HepG2 (cell line): Measurements from ENCODE around the gene SPACDR. TPM values are rescaled to one million over a fixed set of nuclear protein-coding genes. Genes with fewer than 3 reads are reported as not detected.

Source experiments
- ATAC-seq: fragments of 200-7000 bp; cut with Tn5 transposase; 3 replicates; pipeline ENCODE4 v1.9.1; 2020; ENCODE audit warnings: mild to moderate bottlenecking, moderate library complexity
- BruUV-seq: library from RNA; stranded (reverse); fragments of 400-500 nt; replicated peaks from 2 replicates; lab custom pipeline; 2021; lab: Mats Ljungman, UMichigan
- CTCF ChIA-PET: fragments of 300-600 bp; formaldehyde crosslinking; extraction: SDS; loops from one replicate; lab custom pipeline; 2021; ENCODE audit warnings: low total read pairs, inconsistent platforms, low intra/inter-chr PET ratio; lab: Yijun Ruan, JAX
- POLR2A ChIA-PET: fragments of 350-600 bp; sonication (Branson Sonifier 250); formaldehyde crosslinking; loops from one replicate; lab custom pipeline; 2020; ENCODE audit warnings: antibody characterized with exemption, inconsistent platforms; lab: Yijun Ruan, JAX
- DNase-seq: peaks from one replicate; pipeline ENCODE4 v3.0.0-alpha.2; 2015; ENCODE audit warnings: low spot score
- FAIRE-seq: peaks from 3 replicates; lab custom pipeline; 2011; peaks lifted over from hg19 to GRCh38; lab: Jason Lieb, UNC
- H2AFZ ChIP-seq: one replicate; pipeline ENCODE4 v1.6.1; 2011; ENCODE audit warnings: low read length, inconsistent platforms
- H3K27ac ChIP-seq: fragments of 300-600 bp; 3 replicates; pipeline ENCODE4 v1.8.0; 2011; ENCODE audit warnings: mixed run types, mild to moderate bottlenecking, mixed read lengths, low read length, inconsistent platforms; ENCODE audit not compliant: insufficient read depth; ENCODE audit errors: extremely low read length
- H3K27me3 ChIP-seq, 2 experiments: fragments of 200-600 bp in 1 of 2; 2 replicates in 1 of 2; 3 replicates in 1 of 2; pipeline versions ENCODE4 v1.6.0 to v1.8.0; 2011; ENCODE audit warnings: low read length in 2 of 2, mild to moderate bottlenecking in 2 of 2, moderate library complexity in 2 of 2, inconsistent platforms in 1 of 2; ENCODE audit not compliant: insufficient read depth in 2 of 2, control insufficient read depth in 1 of 2
- H3K36me3 ChIP-seq, 2 experiments: fragments of 200-600 bp in 1 of 2; replicated peaks in 1 of 2; 2 replicates in 1 of 2; 3 replicates in 1 of 2; pipeline versions ENCODE4 v1.5.1 to v1.8.0; 2011; ENCODE audit warnings: low read length in 2 of 2, inconsistent platforms in 1 of 2; ENCODE audit not compliant: insufficient read depth in 2 of 2, control insufficient read depth in 1 of 2
- H3K4me1 ChIP-seq: 2 replicates; pipeline ENCODE4 v1.5.1; 2012; ENCODE audit warnings: low read length, inconsistent platforms; ENCODE audit not compliant: insufficient read depth
- H3K4me2 ChIP-seq: 2 replicates; pipeline ENCODE4 v1.6.0; 2011; ENCODE audit warnings: low read depth, low read length, inconsistent platforms
- H3K4me3 ChIP-seq, 3 experiments: fragments of 200-600 bp in 1 of 3; sonication (generic), shearing (Covaris generic) in 1 of 3; replicated peaks in 1 of 3; 2 replicates each; pipeline ENCODE4 v1.5.1; 2011 to 2016; ENCODE audit warnings: low read length in 3 of 3, inconsistent platforms in 2 of 3, low read depth in 2 of 3, mild to moderate bottlenecking in 2 of 3, control low read depth in 1 of 3, mixed read lengths in 1 of 3; ENCODE audit not compliant: insufficient read depth in 1 of 3
- H3K79me2 ChIP-seq: one replicate; pipeline ENCODE4 v1.6.1; 2011; ENCODE audit warnings: low read length, inconsistent platforms; ENCODE audit not compliant: insufficient read depth
- H3K9ac ChIP-seq: 2 replicates; pipeline ENCODE4 v1.6.0; 2011; ENCODE audit warnings: mild to moderate bottlenecking, low read depth, low read length, inconsistent platforms; ENCODE audit not compliant: insufficient read depth
- H3K9me3 ChIP-seq: 2 replicates; pipeline ENCODE4 v1.5.1; 2012; ENCODE audit warnings: mild to moderate bottlenecking, low read length
- H4K20me1 ChIP-seq: 2 replicates; pipeline ENCODE4 v1.6.0; 2011; ENCODE audit warnings: inconsistent platforms, mild to moderate bottlenecking, low read length, moderate library complexity; ENCODE audit not compliant: insufficient read depth
- ARNT ChIP-seq: fragments of 450-650 bp; IDR thresholded peaks from 2 replicates; pipeline ENCODE4 v1.6.1; 2017
- ISL2 ChIP-seq: sonication (generic); formaldehyde crosslinking; IDR thresholded peaks from 2 replicates; pipeline ENCODE4 v1.5.0; 2020; ENCODE audit warnings: missing genetic modification reagents
- KDM1A ChIP-seq: IDR thresholded peaks from 2 replicates; pipeline ENCODE4 v1.6.1; 2016; ENCODE audit warnings: missing compliant biosample characterization
- MTA3 ChIP-seq: sonication (generic); formaldehyde crosslinking; IDR thresholded peaks from 2 replicates; pipeline ENCODE4 v1.4.0; 2020; ENCODE audit warnings: missing genetic modification reagents
- NRL ChIP-seq: sonication (generic); formaldehyde crosslinking; IDR thresholded peaks from 2 replicates; pipeline ENCODE4 v1.5.0; 2020; ENCODE audit warnings: missing genetic modification reagents, mild to moderate bottlenecking, moderate library complexity, borderline replicate concordance
- PAXIP1 ChIP-seq: sonication (generic); formaldehyde crosslinking; conservative IDR thresholded peaks from 2 replicates; pipeline ENCODE4 v1.4.0; 2020; ENCODE audit warnings: mild to moderate bottlenecking, missing genetic modification reagents, moderate library complexity
- RCOR2 ChIP-seq: IDR thresholded peaks from 2 replicates; pipeline ENCODE4 v1.6.1; 2016; ENCODE audit warnings: missing biosample characterization, missing genetic modification reagents
- ZNF225 ChIP-seq: sonication (generic); formaldehyde crosslinking; IDR thresholded peaks from 2 replicates; pipeline ENCODE4 v1.4.0; 2020; ENCODE audit warnings: mild to moderate bottlenecking, missing genetic modification reagents
- ZNF260 ChIP-seq: sonication (generic); formaldehyde crosslinking; IDR thresholded peaks from 2 replicates; pipeline ENCODE4 v1.4.0; 2020; ENCODE audit warnings: missing genetic modification reagents, low read depth, mild to moderate bottlenecking, borderline replicate concordance
- ZNF503 ChIP-seq: sonication (generic); formaldehyde crosslinking; IDR thresholded peaks from 2 replicates; pipeline ENCODE4 v1.4.0; 2020; ENCODE audit warnings: missing genetic modification reagents
- WGBS: methylation state at CpG from one replicate; pipeline ENCODE4 v1.1.6; 2017; ENCODE audit warnings: low lambda C conversion rate; 5-methylcytosine and 5-hydroxymethylcytosine counted together
- in situ Hi-C: cut with HindIII; loops from 2 replicates; pipeline ENCODE4 v1.10.0; 2017; ENCODE audit warnings: low pct_unique_long_range_greater_than_20kb; ENCODE audit not compliant: extremely low pct_ligation_motif_present
- intact Hi-C: fragments of 100-400 bp; cut with micrococcal nuclease; formaldehyde crosslinking; loops from one replicate; pipeline ENCODE4 v1.10.0; 2022; ENCODE audit not compliant: unreplicated experiment
- polyA plus RNA-seq, 8 experiments: library from polyadenylated mRNA; depleted of rRNA in 3 of 8; stranded (reverse) in 7 of 8; unstranded in 1 of 8; fragments of >200 nt; fragmentation: Illumina TruSeq in 4 of 8; extraction: Trizol in 4 of 8; gene quantifications; 2 replicates each; pipeline versions ENCODE4 v1.2.1 to v1.2.3, GENCODE V29; 2011 to 2016; ENCODE audit warnings: low read depth in 4 of 8, missing spikeins in 1 of 8, mixed read lengths in 1 of 8; ENCODE audit not compliant: insufficient read depth in 1 of 8
- total RNA-seq, 5 experiments: library from RNA; depleted of rRNA; stranded (reverse); fragments of >200 nt; fragmentation: Illumina TruSeq; extraction: Trizol; gene quantifications; 2 replicates each; pipeline ENCODE4 v1.2.3, GENCODE V29; 2016; ENCODE audit warnings: low read depth in 1 of 5
- TF ChIP-seq, protein P1 (sequence below): sonication (generic); formaldehyde crosslinking; IDR thresholded peaks from 2 replicates; pipeline ENCODE4 v1.8.1; 2023; ENCODE audit warnings: missing genetic modification reagents, mild to moderate bottlenecking, borderline replicate concordance
- TF ChIP-seq, protein P2 (sequence below): sonication (generic); formaldehyde crosslinking; IDR thresholded peaks from 2 replicates; pipeline ENCODE4 v1.5.1; 2020; ENCODE audit warnings: missing genetic modification reagents, mild to moderate bottlenecking, borderline replicate concordance
- TF ChIP-seq, protein P3 (sequence below): sonication (generic); formaldehyde crosslinking; IDR thresholded peaks from 2 replicates; pipeline ENCODE4 v1.4.0; 2020; ENCODE audit warnings: missing genetic modification reagents, borderline replicate concordance

Gene SPACDR
- total and polyA plus RNA-seq, 2 of the 13 experiments (the other 11 are each of a cell fraction or from before 2014, with no cell fraction given): 0.41 TPM; not detected in 1

GRCh38 chr7:100482728-100483089, 18.6 kb upstream of the SPACDR start (continued):
- TF ChIP-seq ZNF260 (no peak), ZNF503 (0 out of 2 replicates have a peak, but pooled peaks have one; percentile 33), KDM1A (CRISPR knock-in tag) (peak; percentile 65; the same call in 1 of the 2 replicates), NRL (no peak), MTA3 (no peak), ISL2 (CRISPR knock-in tag) (0 out of 2 replicates have a peak, but pooled peaks have one; percentile 13)
- TF ChIP-seq, protein P1, sequence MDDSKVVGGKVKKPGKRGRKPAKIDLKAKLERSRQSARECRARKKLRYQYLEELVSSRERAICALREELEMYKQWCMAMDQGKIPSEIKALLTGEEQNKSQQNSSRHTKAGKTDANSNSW (CRISPR knock-in tag): no peak
- TF ChIP-seq, protein P2, sequence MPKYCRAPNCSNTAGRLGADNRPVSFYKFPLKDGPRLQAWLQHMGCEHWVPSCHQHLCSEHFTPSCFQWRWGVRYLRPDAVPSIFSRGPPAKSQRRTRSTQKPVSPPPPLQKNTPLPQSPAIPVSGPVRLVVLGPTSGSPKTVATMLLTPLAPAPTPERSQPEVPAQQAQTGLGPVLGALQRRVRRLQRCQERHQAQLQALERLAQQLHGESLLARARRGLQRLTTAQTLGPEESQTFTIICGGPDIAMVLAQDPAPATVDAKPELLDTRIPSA: no peak

DNA sequence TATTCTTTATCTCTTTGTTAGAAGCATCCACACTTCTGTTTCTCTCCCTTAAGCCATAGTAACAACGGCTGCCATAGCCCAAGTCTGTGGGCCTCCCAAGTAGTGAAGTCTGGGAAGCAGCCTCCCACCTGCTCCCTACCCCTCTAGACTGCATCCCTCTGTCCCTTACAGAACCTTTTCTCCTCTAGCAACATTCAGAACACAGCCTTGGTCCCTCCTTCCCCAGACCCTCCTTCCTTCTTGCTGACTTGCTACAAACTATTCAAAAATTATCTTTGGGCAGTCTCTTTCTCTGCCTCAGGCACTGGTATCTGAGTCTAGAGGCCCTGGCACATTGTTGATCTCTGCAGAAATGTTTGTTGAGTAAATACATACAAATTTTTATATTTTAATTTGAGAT, 17.4 kb upstream of the SPACDR start:
- Histone ChIP-seq H3K27me3 (peaks cover 2 to 37% of the 10 kb centered on the region in 2 experiments; a peak in 3 of 5 replicates), H3K4me3 (no peak overlapping the region), H3K4me1 (peaks cover 51% of the 10 kb centered on the region), H3K4me2 (no peak overlapping the region), H3K9ac (no peak overlapping the region), H3K36me3 (no peaks in the 10 kb centered on the region), H3K9me3 (no peaks in the 10 kb centered on the region), H3K27ac (no peak overlapping the region), H3K79me2 (peaks cover 1% of the 10 kb centered on the region), H2AFZ (no peak overlapping the region), H4K20me1 (no peaks in the 10 kb centered on the region)
- DNase-seq (no peak), ATAC-seq (no peak), FAIRE-seq (no peak)
- ChIA-PET POLR2A (interaction anchor here (0.8 kb wide), 1 partner anchor 16 kb away, joined by 3 read pairs; no protein-coding TSS in a partner anchor), CTCF (interaction anchor here (3.3 kb wide), 1 partner anchor 12 kb away, joined by 32 read pairs; no protein-coding TSS in a partner anchor)
- BruUV-seq: no TSS peak
- 10% methylated on average over 1 of the region's 1 CpG for WGBS
- in situ Hi-C loops: no loop called here
- intact Hi-C loops: loop anchor here (5.0 kb wide), 1 partner anchor 701 kb away; the partner anchor contains the start of gene NAT16
- no peak for TF ChIP-seq ARNT
- no peak for TF ChIP-seq RCOR2 (CRISPR knock-in tag)
- TF ChIP-seq, protein P3, sequence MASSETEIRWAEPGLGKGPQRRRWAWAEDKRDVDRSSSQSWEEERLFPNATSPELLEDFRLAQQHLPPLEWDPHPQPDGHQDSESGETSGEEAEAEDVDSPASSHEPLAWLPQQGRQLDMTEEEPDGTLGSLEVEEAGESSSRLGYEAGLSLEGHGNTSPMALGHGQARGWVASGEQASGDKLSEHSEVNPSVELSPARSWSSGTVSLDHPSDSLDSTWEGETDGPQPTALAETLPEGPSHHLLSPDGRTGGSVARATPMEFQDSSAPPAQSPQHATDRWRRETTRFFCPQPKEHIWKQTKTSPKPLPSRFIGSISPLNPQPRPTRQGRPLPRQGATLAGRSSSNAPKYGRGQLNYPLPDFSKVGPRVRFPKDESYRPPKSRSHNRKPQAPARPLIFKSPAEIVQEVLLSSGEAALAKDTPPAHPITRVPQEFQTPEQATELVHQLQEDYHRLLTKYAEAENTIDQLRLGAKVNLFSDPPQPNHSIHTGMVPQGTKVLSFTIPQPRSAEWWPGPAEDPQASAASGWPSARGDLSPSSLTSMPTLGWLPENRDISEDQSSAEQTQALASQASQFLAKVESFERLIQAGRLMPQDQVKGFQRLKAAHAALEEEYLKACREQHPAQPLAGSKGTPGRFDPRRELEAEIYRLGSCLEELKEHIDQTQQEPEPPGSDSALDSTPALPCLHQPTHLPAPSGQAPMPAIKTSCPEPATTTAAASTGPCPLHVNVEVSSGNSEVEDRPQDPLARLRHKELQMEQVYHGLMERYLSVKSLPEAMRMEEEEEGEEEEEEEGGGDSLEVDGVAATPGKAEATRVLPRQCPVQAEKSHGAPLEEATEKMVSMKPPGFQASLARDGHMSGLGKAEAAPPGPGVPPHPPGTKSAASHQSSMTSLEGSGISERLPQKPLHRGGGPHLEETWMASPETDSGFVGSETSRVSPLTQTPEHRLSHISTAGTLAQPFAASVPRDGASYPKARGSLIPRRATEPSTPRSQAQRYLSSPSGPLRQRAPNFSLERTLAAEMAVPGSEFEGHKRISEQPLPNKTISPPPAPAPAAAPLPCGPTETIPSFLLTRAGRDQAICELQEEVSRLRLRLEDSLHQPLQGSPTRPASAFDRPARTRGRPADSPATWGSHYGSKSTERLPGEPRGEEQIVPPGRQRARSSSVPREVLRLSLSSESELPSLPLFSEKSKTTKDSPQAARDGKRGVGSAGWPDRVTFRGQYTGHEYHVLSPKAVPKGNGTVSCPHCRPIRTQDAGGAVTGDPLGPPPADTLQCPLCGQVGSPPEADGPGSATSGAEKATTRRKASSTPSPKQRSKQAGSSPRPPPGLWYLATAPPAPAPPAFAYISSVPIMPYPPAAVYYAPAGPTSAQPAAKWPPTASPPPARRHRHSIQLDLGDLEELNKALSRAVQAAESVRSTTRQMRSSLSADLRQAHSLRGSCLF (CRISPR knock-in tag): no peak
- no peak for TF ChIP-seq PAXIP1
- no peak for TF ChIP-seq ZNF225 (CRISPR knock-in tag)
